ENCODE data around the gene NCKIPSD. TPM values are rescaled to one million over a fixed set of nuclear protein-coding genes. Genes with fewer than 3 reads are reported as not detected.

The NCKIPSD gene
- total and polyA plus RNA-seq, 2 donors (not counting 3 experiments of a cell fraction or from before 2014, with no cell fraction given), result 12.8 to 19.1 TPM

- no peak for TF ChIP-seq POLR2A (IDR thresholded peaks at IDR 0.05; ENCODE audit: low read depth, low read length)
- TF ChIP-seq CTCF (IDR thresholded peaks at IDR 0.05; ENCODE audit: extremely low read depth in 1 of 2, insufficient read depth in 1 of 2, low read depth in 1 of 2, low read length in 2 of 2), result no peak
- no peak for TF ChIP-seq POLR2AphosphoS5 (IDR thresholded peaks at IDR 0.05; ENCODE audit: insufficient read depth, low read depth, low read length)
- no peak for TF ChIP-seq EZH2 (IDR thresholded peaks at IDR 0.05; ENCODE audit: borderline replicate concordance, low read depth, low read length, severe bottlenecking)
- TF ChIP-seq, protein P1, sequence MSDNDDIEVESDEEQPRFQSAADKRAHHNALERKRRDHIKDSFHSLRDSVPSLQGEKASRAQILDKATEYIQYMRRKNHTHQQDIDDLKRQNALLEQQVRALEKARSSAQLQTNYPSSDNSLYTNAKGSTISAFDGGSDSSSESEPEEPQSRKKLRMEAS (IDR thresholded peaks at IDR 0.05; ENCODE audit: insufficient read depth, insufficient read length), result no peak
- TF ChIP-seq FOS (IDR thresholded peaks at IDR 0.05; ENCODE audit: borderline replicate concordance, insufficient read depth, low read length), result no peak
- Histone ChIP-seq H2AFZ (ENCODE audit: low read depth, low read length) (no peak overlapping the region), H3K4me3 (replicated peaks in 1 of 3; ENCODE audit: insufficient read depth in 1 of 3, low read depth in 1 of 3, low read length in 3 of 3) (no peak overlapping the region), H3K79me2 (ENCODE audit: control insufficient read depth, insufficient read depth, low read length) (no peaks in the 10 kb centered on the region), H3K36me3 (ENCODE audit: control insufficient read depth in 2 of 2, extremely low read depth in 1 of 2, insufficient read depth in 2 of 2, low read length in 2 of 2) (no peaks in the 10 kb centered on the region), H3K4me1 (ENCODE audit: control insufficient read depth, extremely low read depth, insufficient read depth, low read length) (peaks cover 6% of the 10 kb centered on the region), H3K27me3 (ENCODE audit: control insufficient read depth in 2 of 2, insufficient read depth in 2 of 2, low read length in 2 of 2) (peaks cover 8 to 10% of the 10 kb centered on the region in 2 experiments), H3K9me3 (replicated peaks; ENCODE audit: control insufficient read depth, insufficient read depth, low read length) (no peaks in the 10 kb centered on the region), H3K27ac (ENCODE audit: insufficient read depth, low read depth, low read length) (no peak overlapping the region), H4K20me1 (replicated peaks; ENCODE audit: control insufficient read depth, extremely low read depth, insufficient read depth, low read length) (no peaks in the 10 kb centered on the region), H3K9me1 (replicated peaks; ENCODE audit: control insufficient read depth, extremely low read depth, insufficient read depth, low read length) (no peaks in the 10 kb centered on the region), H3K4me2 (ENCODE audit: insufficient read depth, low read length) (no peak overlapping the region), H3K9ac (replicated peaks; ENCODE audit: extremely low read depth, insufficient read depth, low read length) (no peak overlapping the region)
- intact Hi-C loops (cut with micrococcal nuclease), result loop anchor here (2.0 kb wide), 1 partner anchor 20 kb away; the partner anchor contains the start of gene NCKIPSD
- DNase-seq (ENCODE audit: low read depth, low spot score) (no peak), FAIRE-seq (no peak)
- dilution Hi-C loops (cut with MboI; ENCODE audit: extremely low pct_ligation_motif_present, low sequenced_read_pairs), result no loop called here
- POLR2A ChIA-PET, result no interaction called here
- CTCF ChIA-PET, result interaction anchor here (1.9 to 3.5 kb wide), 2 partner anchors 19 to 21 kb away, joined by 5 to 14 read pairs; partner anchors contain the start of gene NCKIPSD
- BruUV-seq (replicated peaks), result no TSS peak
Observed at GRCh38 chr3:48664929-48665328, 20.8 kb downstream of the NCKIPSD start.

Measured in endothelial cell of umbilical vein (primary cell).